SK-N-SH (cell line): Measurements from ENCODE around the gene MPPED2. TPM values are rescaled to one million over a fixed set of nuclear protein-coding genes. Genes with fewer than 3 reads are reported as not detected.

Experiments
- CTCF ChIA-PET: fragments of 300-600, 350-600 bp; formaldehyde crosslinking; extraction: SDS; loops from one replicate; lab custom pipeline; 2021; lab: Yijun Ruan, JAX
- POLR2A ChIA-PET: fragments of 350-600 bp; sonication (Branson Sonifier 250); formaldehyde crosslinking; extraction: SDS; loops from one replicate; lab custom pipeline; 2020; ENCODE audit warnings: antibody characterized with exemption, inconsistent platforms; lab: Yijun Ruan, JAX
- DNase-seq: peaks from one replicate; pipeline ENCODE4 v3.0.0; 2012
- H2AFZ ChIP-seq: fragments of 200-600 bp; sonication (generic); 2 replicates; pipeline ENCODE4 v1.8.1; 2016; ENCODE audit warnings: antibody characterized with exemption, mild to moderate bottlenecking, low read depth
- H3F3A ChIP-seq: fragments of 200-600 bp; sonication (generic); replicated peaks from 2 replicates; pipeline ENCODE3; 2016; ENCODE audit warnings: antibody characterized with exemption, mild to moderate bottlenecking; ENCODE audit not compliant: insufficient read depth
- H3K27ac ChIP-seq, 2 experiments: fragments of 200-500 bp in 1 of 2; fragments of 200-600 bp in 1 of 2; sonication (Bioruptor generic) in 1 of 2; sonication (generic), shearing (Covaris generic) in 1 of 2; 2 replicates each; pipeline versions ENCODE4 v1.5.1 to v1.6.1; 2014 to 2016; ENCODE audit warnings: low read depth in 2 of 2, inconsistent platforms in 1 of 2, low read length in 1 of 2, mild to moderate bottlenecking in 1 of 2, mixed read lengths in 1 of 2
- H3K27me3 ChIP-seq: fragments of 200-600 bp; sonication (generic), shearing (Covaris generic); 2 replicates; pipeline ENCODE4 v1.6.1; 2016; ENCODE audit warnings: mixed run types; ENCODE audit not compliant: insufficient read depth
- H3K36me3 ChIP-seq, 2 experiments: fragments of 200-500 bp in 1 of 2; fragments of 200-600 bp in 1 of 2; sonication (Bioruptor generic) in 1 of 2; sonication (generic) in 1 of 2; replicated peaks in 1 of 2; 2 replicates each; pipeline versions ENCODE3 to v1.5.1; 2014 to 2016; ENCODE audit warnings: low read length in 1 of 2, mild to moderate bottlenecking in 1 of 2; ENCODE audit not compliant: insufficient read depth in 2 of 2, control insufficient read depth in 1 of 2
- H3K4me1 ChIP-seq, 2 experiments: fragments of 200-500 bp in 1 of 2; fragments of 200-600 bp in 1 of 2; sonication (Bioruptor generic) in 1 of 2; sonication (generic), shearing (Covaris generic) in 1 of 2; 2 replicates each; pipeline versions ENCODE4 v1.5.1 to v1.6.1; 2014 to 2016; ENCODE audit warnings: low read depth in 1 of 2, low read length in 1 of 2, mixed run types in 1 of 2; ENCODE audit not compliant: insufficient read depth in 2 of 2, control insufficient read depth in 1 of 2
- H3K4me2 ChIP-seq: fragments of 200-600 bp; sonication (generic), shearing (Covaris generic); 2 replicates; pipeline ENCODE4 v1.6.1; 2017; ENCODE audit warnings: mixed run types
- H3K4me3 ChIP-seq, 2 experiments: fragments of 200-500 bp in 1 of 2; fragments of 200-600 bp in 1 of 2; sonication (Bioruptor generic) in 1 of 2; sonication (generic), shearing (Covaris generic) in 1 of 2; 2 replicates each; pipeline versions ENCODE4 v1.5.1 to v1.8.1; 2014 to 2016; ENCODE audit warnings: low read depth in 2 of 2, inconsistent platforms in 1 of 2, low read length in 1 of 2, mild to moderate bottlenecking in 1 of 2, mixed read lengths in 1 of 2, moderate library complexity in 1 of 2
- H3K79me2 ChIP-seq: fragments of 200-600 bp; sonication (generic); 2 replicates; pipeline ENCODE4 v1.8.1; 2017; ENCODE audit warnings: mild to moderate bottlenecking; ENCODE audit not compliant: insufficient read depth
- H3K9ac ChIP-seq: fragments of 200-600 bp; sonication (generic); 2 replicates; pipeline ENCODE4 v1.6.1; 2017; ENCODE audit warnings: mixed run types
- H3K9me2 ChIP-seq: fragments of 200-600 bp; sonication (generic); 2 replicates; pipeline ENCODE4 v1.6.1; 2017; ENCODE audit warnings: mixed run types
- H3K9me3 ChIP-seq: fragments of 200-600 bp; sonication (generic); 2 replicates; pipeline ENCODE4 v1.6.1; 2017; ENCODE audit warnings: mixed run types, mild to moderate bottlenecking, moderate library complexity
- H4K20me1 ChIP-seq: fragments of 200-600 bp; sonication (generic); 2 replicates; pipeline ENCODE4 v1.6.1; 2017; ENCODE audit warnings: mild to moderate bottlenecking, mixed run types; ENCODE audit not compliant: insufficient read depth
- CHD2 ChIP-seq: fragments of 150-350 bp; IDR thresholded peaks from 2 replicates; pipeline ENCODE4 v1.6.1; 2018; ENCODE audit warnings: low read length; ENCODE audit not compliant: partially characterized antibody
- ELF1 ChIP-seq: IDR thresholded peaks from 2 replicates; pipeline ENCODE4 v1.4.0; 2012
- EP300 ChIP-seq, 2 experiments: IDR thresholded peaks; 2 replicates each; pipeline versions ENCODE4 v1.4.0 to v1.6.1; 2012; ENCODE audit warnings: borderline replicate concordance in 1 of 2, low read depth in 1 of 2, low read length in 1 of 2
- GABPA ChIP-seq: IDR thresholded peaks from 2 replicates; pipeline ENCODE4 v1.4.0; 2012; ENCODE audit warnings: low read depth, mild to moderate bottlenecking
- IRF3 ChIP-seq: fragments of 150-350 bp; IDR thresholded peaks from 2 replicates; pipeline ENCODE4 v1.6.1; 2016; ENCODE audit warnings: mild to moderate bottlenecking, low read depth, low read length
- MAX ChIP-seq: IDR thresholded peaks from 2 replicates; pipeline ENCODE4 v1.4.0; 2012; ENCODE audit warnings: low read depth
- MEF2A ChIP-seq: IDR thresholded peaks from 2 replicates; pipeline ENCODE4 v1.4.0; 2012; ENCODE audit warnings: low read depth, borderline replicate concordance
- NRF1 ChIP-seq: IDR thresholded peaks from 2 replicates; pipeline ENCODE4 v1.6.1; 2012; ENCODE audit warnings: low read depth, mild to moderate bottlenecking, low read length
- PBX3 ChIP-seq: IDR thresholded peaks from 2 replicates; pipeline ENCODE4; 2012
- POLR2AphosphoS5 ChIP-seq: IDR thresholded peaks from 2 replicates; pipeline ENCODE4 v1.6.1; 2012; ENCODE audit warnings: low read depth, low read length
- RAD21 ChIP-seq: IDR thresholded peaks from 2 replicates; pipeline ENCODE4 v1.6.1; 2012; ENCODE audit warnings: mild to moderate bottlenecking, low read length
- RCOR1 ChIP-seq: fragments of 150-350 bp; IDR thresholded peaks from 2 replicates; pipeline ENCODE4 v1.6.1; 2017; ENCODE audit warnings: antibody characterized with exemption, low read length
- REST ChIP-seq: IDR thresholded peaks from 2 replicates; pipeline ENCODE4 v1.6.1; 2012; ENCODE audit warnings: mild to moderate bottlenecking, low read depth, low read length, moderate library complexity
- SMC3 ChIP-seq: IDR thresholded peaks from 2 replicates; pipeline ENCODE4 v1.6.1; 2012; ENCODE audit warnings: low read depth, low read length, improper control_type of control experiment
- TAF1 ChIP-seq: IDR thresholded peaks from 2 replicates; pipeline ENCODE4 v1.6.1; 2012; ENCODE audit warnings: low read depth, mild to moderate bottlenecking, low read length, moderate library complexity, borderline replicate concordance
- TCF12 ChIP-seq: IDR thresholded peaks from 2 replicates; pipeline ENCODE4 v1.4.0; 2012
- ZBTB33 ChIP-seq: IDR thresholded peaks from 2 replicates; pipeline ENCODE4 v1.4.0; 2012; ENCODE audit warnings: low read depth, borderline replicate concordance
- WGBS: methylation state at CpG from one replicate; pipeline ENCODE4 v1.1.6; 2017; ENCODE audit warnings: low lambda C conversion rate; 5-methylcytosine and 5-hydroxymethylcytosine counted together
- polyA plus RNA-seq, 3 experiments: library from polyadenylated mRNA; depleted of rRNA; stranded (reverse); fragments of >200 nt; gene quantifications; 2 replicates each; pipeline ENCODE4 v1.2.3, GENCODE V29; 2012

The MPPED2 gene
- polyA plus RNA-seq, 1 of the 3 experiments (the other 2 are of a cell fraction): 0.05 TPM

GRCh38 chr11:30550022-30550542, 36.1 kb downstream of the MPPED2 start (continued):
- TF ChIP-seq PBX3: no peak

- Histone ChIP-seq H3K27me3 (no peaks in the 10 kb centered on the region), H3K4me2 (no peak overlapping the region), H3K9me2 (no peaks in the 10 kb centered on the region), H3K79me2 (no peaks in the 10 kb centered on the region), H3F3A (no peaks in the 10 kb centered on the region), H3K27ac (no peak overlapping the region), H3K4me3 (no peak overlapping the region), H4K20me1 (no peaks in the 10 kb centered on the region), H2AFZ (no peak overlapping the region), H3K9me3 (no peaks in the 10 kb centered on the region), H3K4me1 (peaks cover 0 to 5% of the 10 kb centered on the region in 2 experiments; a peak in 1 of 4 replicates), H3K36me3 (no peaks in the 10 kb centered on the region), H3K9ac (no peak overlapping the region)
- no peak for DNase-seq
- CTCF ChIA-PET: no interaction called here
- POLR2A ChIA-PET: no interaction called here
- WGBS: 59% methylated on average over 4 of the region's 4 CpGs
- TF ChIP-seq RAD21 (no peak), ZBTB33 (no peak), GABPA (no peak), POLR2AphosphoS5 (no peak), TCF12 (no peak), EP300 (IDR thresholded peaks at IDR 0.05; ENCODE audit: borderline replicate concordance in 1 of 2, low read depth in 1 of 2, low read length in 1 of 2) (no peak), NRF1 (no peak), TAF1 (no peak), MEF2A (no peak), RCOR1 (no peak), REST (no peak), ELF1 (no peak), CHD2 (no peak), MAX (no peak), IRF3 (no peak), SMC3 (no peak)
Measured at GRCh38 chr11:30549565-30549964, 36.6 kb downstream of the MPPED2 start.
